Neural progenitor cell (in vitro differentiated cells): ENCODE data around the gene C9.

Experiments used
- EZH2 ChIP-seq: fragments of 200-600 bp; sonication (generic); IDR thresholded peaks from 2 replicates; pipeline ENCODE4 v1.6.1; 2017; ENCODE audit warnings: antibody characterized with exemption, mild to moderate bottlenecking, moderate library complexity
- TF ChIP-seq, protein P1 (sequence below): fragments of 200-600 bp; sonication (generic); IDR thresholded peaks from 2 replicates; pipeline ENCODE4 v1.5.1; 2017; ENCODE audit warnings: antibody characterized with exemption, mild to moderate bottlenecking

DNA sequence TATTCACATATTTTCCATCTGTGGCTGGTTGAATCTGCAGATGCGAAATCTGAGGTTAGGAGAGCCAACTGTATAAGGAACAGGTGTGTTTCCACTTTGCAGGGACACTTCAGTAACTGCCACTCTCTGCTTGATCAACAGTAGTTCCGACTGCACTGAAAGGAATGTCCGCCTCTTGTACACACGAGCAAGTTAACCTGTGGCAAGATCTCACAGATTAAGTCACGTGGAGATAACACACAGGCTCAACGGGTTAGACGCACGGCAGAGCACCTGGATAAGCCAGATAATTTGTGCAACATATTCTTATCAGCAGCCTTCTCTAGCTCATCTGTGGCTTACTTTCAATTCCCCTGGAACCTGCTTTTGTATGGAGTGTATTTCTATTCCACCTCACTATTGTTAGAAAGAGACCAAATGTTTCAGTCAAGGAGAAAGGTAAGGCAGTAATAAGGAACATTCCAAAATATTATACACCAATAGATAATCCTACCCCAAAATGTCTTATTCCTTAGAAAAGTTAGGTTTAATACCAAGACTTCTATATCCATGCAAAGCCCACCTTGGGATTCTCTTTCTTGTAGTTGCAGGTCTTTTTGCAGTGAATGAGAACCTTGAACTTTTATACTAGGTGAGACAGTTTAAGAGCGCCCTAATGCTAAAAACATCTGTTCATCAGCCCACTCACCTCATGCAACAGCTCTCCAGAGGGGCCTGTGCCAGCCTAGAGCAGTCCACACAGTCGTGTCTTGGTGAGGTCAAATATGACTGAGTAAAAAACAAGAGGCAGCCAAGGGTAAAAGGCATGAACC, 6.5 kb upstream of the C9 start:
- TF ChIP-seq, protein P1, sequence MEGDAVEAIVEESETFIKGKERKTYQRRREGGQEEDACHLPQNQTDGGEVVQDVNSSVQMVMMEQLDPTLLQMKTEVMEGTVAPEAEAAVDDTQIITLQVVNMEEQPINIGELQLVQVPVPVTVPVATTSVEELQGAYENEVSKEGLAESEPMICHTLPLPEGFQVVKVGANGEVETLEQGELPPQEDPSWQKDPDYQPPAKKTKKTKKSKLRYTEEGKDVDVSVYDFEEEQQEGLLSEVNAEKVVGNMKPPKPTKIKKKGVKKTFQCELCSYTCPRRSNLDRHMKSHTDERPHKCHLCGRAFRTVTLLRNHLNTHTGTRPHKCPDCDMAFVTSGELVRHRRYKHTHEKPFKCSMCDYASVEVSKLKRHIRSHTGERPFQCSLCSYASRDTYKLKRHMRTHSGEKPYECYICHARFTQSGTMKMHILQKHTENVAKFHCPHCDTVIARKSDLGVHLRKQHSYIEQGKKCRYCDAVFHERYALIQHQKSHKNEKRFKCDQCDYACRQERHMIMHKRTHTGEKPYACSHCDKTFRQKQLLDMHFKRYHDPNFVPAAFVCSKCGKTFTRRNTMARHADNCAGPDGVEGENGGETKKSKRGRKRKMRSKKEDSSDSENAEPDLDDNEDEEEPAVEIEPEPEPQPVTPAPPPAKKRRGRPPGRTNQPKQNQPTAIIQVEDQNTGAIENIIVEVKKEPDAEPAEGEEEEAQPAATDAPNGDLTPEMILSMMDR: no peak
- no peak for TF ChIP-seq EZH2
